Measurements from ENCODE around the gene SPG7. TPM values are rescaled to one million over a fixed set of nuclear protein-coding genes. Genes with fewer than 3 reads are reported as not detected.

The SPG7 gene
- total RNA-seq, 2 donors from 2014 or later, result 85.6 to 105 TPM

DNA sequence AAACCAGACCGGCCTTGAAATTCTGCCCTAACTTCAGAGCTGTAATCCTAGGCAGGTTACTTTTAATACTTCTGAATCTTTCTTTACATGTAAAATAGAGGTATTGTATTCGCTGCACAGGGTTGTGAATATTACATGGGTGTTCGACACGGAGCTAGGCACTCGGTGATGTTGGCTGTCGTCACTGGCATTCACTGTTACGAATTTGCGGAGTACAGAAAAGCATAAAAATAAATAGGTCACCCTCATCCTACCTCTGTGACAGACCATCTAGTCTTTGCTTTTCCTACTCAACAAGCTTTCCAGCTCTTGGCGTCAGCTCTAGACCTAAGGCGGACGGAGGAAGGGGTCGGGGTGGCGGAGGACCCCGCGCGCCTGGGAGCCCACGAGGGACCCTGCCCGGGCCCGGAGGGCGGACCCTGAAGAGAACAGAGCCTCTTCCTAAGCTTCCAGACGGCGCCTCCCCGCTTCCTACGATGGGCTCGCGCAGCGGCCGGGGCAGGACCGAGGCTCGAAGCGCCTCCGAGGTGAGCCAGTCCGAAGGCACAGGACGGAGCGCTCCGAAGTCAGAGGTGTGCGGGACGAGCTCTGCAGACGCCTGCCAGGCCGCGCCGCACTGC is 879 bp upstream of the SPG7 start:
- no peak for TF ChIP-seq CTCF (IDR thresholded peaks at IDR 0.05)
- Histone ChIP-seq H3K9ac (ENCODE audit: low read depth in 2 of 2, low read length in 2 of 2) (peak overlapping the region; percentile 89 to 99), H3K4me1 (peaks cover 19% of the 10 kb centered on the region), H3K4me3 (peak overlapping the region; percentile 98), H3K9me3 (no peaks in the 10 kb centered on the region), H3K36me3 (no peaks in the 10 kb centered on the region), H3K27me3 (no peaks in the 10 kb centered on the region), H3K27ac (peak overlapping the region; percentile 79)
- intact Hi-C loops (cut with DNase I), result no loop called here
- DNase-seq, result peak; percentile 42

GRCh38 chr16:89510526-89510925 is 2.3 kb downstream of the SPG7 start:
- Histone ChIP-seq H3K9ac (ENCODE audit: low read depth in 2 of 2, low read length in 2 of 2) (no peak overlapping the region), H3K4me3 (no peak overlapping the region), H3K4me1 (peaks cover 19% of the 10 kb centered on the region), H3K27ac (no peak overlapping the region), H3K9me3 (no peaks in the 10 kb centered on the region), H3K36me3 (no peaks in the 10 kb centered on the region), H3K27me3 (no peaks in the 10 kb centered on the region)
- no peak for TF ChIP-seq CTCF (IDR thresholded peaks at IDR 0.05)
- DNase-seq, result no peak
- intact Hi-C loops (cut with DNase I), result loop anchor here (5.0 kb wide), 1 partner anchor 178 kb away; no protein-coding TSS in a partner anchor

- no peaks in the 10 kb centered on the region for H3K36me3 ChIP-seq
- TF ChIP-seq CTCF (IDR thresholded peaks at IDR 0.05), result no peak
- no peak overlapping the region for H3K4me3 ChIP-seq
- H3K27ac ChIP-seq, result no peak overlapping the region
- peaks cover 11% of the 10 kb centered on the region for H3K4me1 ChIP-seq
- no peaks in the 10 kb centered on the region for H3K27me3 ChIP-seq
- intact Hi-C loops (cut with DNase I), result loop anchor here (5.0 kb wide), 1 partner anchor 179 kb away; no protein-coding TSS in a partner anchor
- H3K9ac ChIP-seq (ENCODE audit: low read depth in 2 of 2, low read length in 2 of 2), result no peak overlapping the region
- no peak for DNase-seq
- H3K9me3 ChIP-seq, result no peaks in the 10 kb centered on the region
These were observed 3.2 kb downstream of the SPG7 start for GRCh38 chr16:89511374-89511773.

GRCh38 chr16:89512453-89512852 is 4.2 kb downstream of the SPG7 start:
- H3K9me3 ChIP-seq, result no peaks in the 10 kb centered on the region
- DNase-seq, result no peak
- intact Hi-C loops (cut with DNase I), result loop anchor here (5.0 kb wide), 1 partner anchor 180 kb away; no protein-coding TSS in a partner anchor
- H3K4me1 ChIP-seq, result peaks cover 11% of the 10 kb centered on the region
- H3K4me3 ChIP-seq, result no peak overlapping the region
- no peak for TF ChIP-seq CTCF (IDR thresholded peaks at IDR 0.05)
- no peaks in the 10 kb centered on the region for H3K27me3 ChIP-seq
- no peaks in the 10 kb centered on the region for H3K36me3 ChIP-seq
- H3K27ac ChIP-seq, result no peak overlapping the region
- H3K9ac ChIP-seq (ENCODE audit: low read depth in 2 of 2, low read length in 2 of 2), result no peak overlapping the region

DNA sequence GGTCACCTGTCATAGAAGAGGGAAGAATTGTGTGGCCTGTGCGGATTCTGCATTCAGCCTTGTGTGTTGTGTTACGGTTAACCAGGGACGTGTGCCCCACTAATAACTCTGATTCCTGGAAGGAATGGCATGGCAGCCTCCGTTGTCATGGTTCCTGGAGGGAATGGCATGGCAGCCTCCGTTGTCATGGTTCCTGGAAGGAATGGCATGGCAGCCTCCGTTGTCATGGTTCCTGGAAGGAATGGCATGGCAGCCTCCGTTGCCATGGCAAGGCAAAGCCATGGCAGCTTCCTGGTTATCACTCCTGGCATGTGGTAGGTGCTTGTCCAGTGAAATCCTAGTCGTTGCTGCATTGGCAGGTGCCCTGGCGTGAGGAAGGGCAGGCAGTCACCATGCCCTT is 8.9 kb downstream of the SPG7 start:
- TF ChIP-seq CTCF (IDR thresholded peaks at IDR 0.05), result no peak
- H3K4me1 ChIP-seq, result no peaks in the 10 kb centered on the region
- H3K9me3 ChIP-seq, result no peaks in the 10 kb centered on the region
- H3K4me3 ChIP-seq, result no peak overlapping the region
- no peak overlapping the region for H3K27ac ChIP-seq
- intact Hi-C loops (cut with DNase I), result no loop called here
- H3K36me3 ChIP-seq, result no peaks in the 10 kb centered on the region
- H3K9ac ChIP-seq (ENCODE audit: low read depth in 2 of 2, low read length in 2 of 2), result no peak overlapping the region
- no peak for DNase-seq
- no peaks in the 10 kb centered on the region for H3K27me3 ChIP-seq

Measured in colonic mucosa (tissue), 4 donors.